Peyer's patch (tissue), 4 donors: Measurements from ENCODE around the gene ANKRD61.

Experiments used
- POLR2A ChIP-seq, 2 donors: fragments of 450-650 bp; IDR thresholded peaks; one replicate each; pipeline ENCODE4 v1.5.1; 2017; ENCODE audit warnings: antibody characterized with exemption in 2 of 2, mild to moderate bottlenecking in 2 of 2, moderate library complexity in 2 of 2
- TF ChIP-seq, protein P1 (sequence below), 6 experiments: fragments of 450-650 bp in 4 of 6; fragments of 200-600 bp in 2 of 6; sonication (generic) in 1 of 6; IDR thresholded peaks; one replicate each; pipeline ENCODE4 v1.5.1; 2017 to 2019; ENCODE audit warnings: antibody characterized with exemption in 6 of 6, mild to moderate bottlenecking in 3 of 6, moderate library complexity in 1 of 6

DNA sequence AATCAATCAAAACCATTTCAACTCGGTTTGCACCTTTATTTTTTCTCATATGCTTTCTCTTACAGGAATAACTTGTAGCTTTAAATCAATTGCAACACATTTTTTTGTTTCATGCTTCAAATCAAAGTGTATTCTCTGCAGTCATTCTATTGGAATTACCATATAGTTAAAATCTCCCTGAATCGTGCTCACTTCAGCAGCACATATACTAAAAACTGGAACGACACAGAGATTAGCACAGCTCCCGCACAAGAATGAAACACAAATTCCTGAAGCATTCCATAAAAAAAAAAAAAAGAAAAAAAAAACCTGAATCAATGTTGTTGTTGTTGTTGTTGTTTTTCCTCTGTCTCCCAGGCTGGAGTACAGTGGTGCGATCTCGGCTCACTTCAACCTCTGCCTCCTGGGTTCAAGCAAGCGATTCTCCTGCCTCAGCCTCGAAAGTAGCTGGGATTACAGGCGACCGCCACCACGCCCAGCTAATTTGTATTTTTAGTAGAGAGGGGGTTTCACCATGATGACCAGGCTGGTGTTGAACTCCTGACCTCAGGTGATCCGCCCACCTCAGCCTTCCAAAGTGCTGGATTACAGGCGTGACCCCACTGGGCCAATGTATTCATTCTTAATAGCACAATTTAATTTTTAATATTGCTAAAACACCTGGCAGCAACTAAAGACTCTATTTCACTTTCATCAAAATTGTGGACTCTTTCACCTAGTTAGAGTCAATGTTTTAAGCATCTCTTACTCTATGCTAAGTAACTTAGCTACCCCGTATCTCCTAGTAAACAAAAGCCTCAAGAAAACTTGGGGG, 26.3 kb downstream of the ANKRD61 start:
- TF ChIP-seq, protein P1, sequence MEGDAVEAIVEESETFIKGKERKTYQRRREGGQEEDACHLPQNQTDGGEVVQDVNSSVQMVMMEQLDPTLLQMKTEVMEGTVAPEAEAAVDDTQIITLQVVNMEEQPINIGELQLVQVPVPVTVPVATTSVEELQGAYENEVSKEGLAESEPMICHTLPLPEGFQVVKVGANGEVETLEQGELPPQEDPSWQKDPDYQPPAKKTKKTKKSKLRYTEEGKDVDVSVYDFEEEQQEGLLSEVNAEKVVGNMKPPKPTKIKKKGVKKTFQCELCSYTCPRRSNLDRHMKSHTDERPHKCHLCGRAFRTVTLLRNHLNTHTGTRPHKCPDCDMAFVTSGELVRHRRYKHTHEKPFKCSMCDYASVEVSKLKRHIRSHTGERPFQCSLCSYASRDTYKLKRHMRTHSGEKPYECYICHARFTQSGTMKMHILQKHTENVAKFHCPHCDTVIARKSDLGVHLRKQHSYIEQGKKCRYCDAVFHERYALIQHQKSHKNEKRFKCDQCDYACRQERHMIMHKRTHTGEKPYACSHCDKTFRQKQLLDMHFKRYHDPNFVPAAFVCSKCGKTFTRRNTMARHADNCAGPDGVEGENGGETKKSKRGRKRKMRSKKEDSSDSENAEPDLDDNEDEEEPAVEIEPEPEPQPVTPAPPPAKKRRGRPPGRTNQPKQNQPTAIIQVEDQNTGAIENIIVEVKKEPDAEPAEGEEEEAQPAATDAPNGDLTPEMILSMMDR (IDR thresholded peaks at IDR 0.05) = no peak
- TF ChIP-seq POLR2A (IDR thresholded peaks at IDR 0.05) = no peak
